CD4-positive, alpha-beta T cell treated with Interleukin-4 for 1 hour (primary cell): ENCODE measurements around the gene PHAF1.

ENCODE experiments used
- DNase-seq, 2 donors: peaks; one replicate each; pipeline ENCODE4 v3.0.0-alpha.2; 2020 to 2022

Gene PHAF1

GRCh38 chr16:67148221-67148620, 38.5 kb downstream of the PHAF1 start:
- DNase-seq = no peak

- no peak for DNase-seq
These were observed 39.0 kb downstream of the PHAF1 start for GRCh38 chr16:67148656-67149275.

GRCh38 chr16:67149276-67150046, 39.7 kb downstream of the PHAF1 start:
- no peak for DNase-seq

GRCh38 chr16:67150047-67150832, 40.5 kb downstream of the PHAF1 start:
- DNase-seq = peak in 1 of 2 donors; percentile 39

GRCh38 chr16:67150833-67151396, 41.2 kb downstream of the PHAF1 start, which contains the start of gene B3GNT9:
Gene B3GNT9 (minus strand): TSS chr16:67150998. CDS start chr16:67150485, 513 bp downstream.
- peak in 1 of 2 donors; percentile 36 for DNase-seq

GRCh38 chr16:67151431-67152097, 41.8 kb downstream of the PHAF1 start:
- no peak for DNase-seq

- DNase-seq = no peak
These were observed 45.0 kb downstream of the PHAF1 start for GRCh38 chr16:67154578-67155294.

GRCh38 chr16:67155295-67156142, 45.8 kb downstream of the PHAF1 start:
- peak; percentile 74 to 80 for DNase-seq

- DNase-seq = no peak
These were observed 46.6 kb downstream of the PHAF1 start for GRCh38 chr16:67156143-67156844.

GRCh38 chr16:67157106-67157748, 47.5 kb downstream of the PHAF1 start:
- DNase-seq = no peak

GRCh38 chr16:67157892-67158635, 48.3 kb downstream of the PHAF1 start:
- DNase-seq = peak; percentile 28 to 77

- DNase-seq = peak; percentile 87 to 90
These were observed 49.2 kb downstream of the PHAF1 start for GRCh38 chr16:67158637-67159600.

GRCh38 chr16:67161595-67162058, 51.9 kb downstream of the PHAF1 start:
- DNase-seq = no peak

- DNase-seq = no peak
These were observed 52.9 kb downstream of the PHAF1 start for GRCh38 chr16:67162506-67163163.

- DNase-seq = peak; percentile 37 to 61
These were observed 53.6 kb downstream of the PHAF1 start for GRCh38 chr16:67163164-67163998.

GRCh38 chr16:67163999-67164558, 54.3 kb downstream of the PHAF1 start:
- no peak for DNase-seq
